Amniotic stem cell (primary cell): ENCODE results near the gene AKAP7.

Source experiments
- DNase-seq: peaks from one replicate; lab custom pipeline; 2025; lab: John Stamatoyannopoulos, UW

Gene AKAP7

GRCh38 chr6:131199568-131200272 is 64.5 kb downstream of the AKAP7 start:
- DNase-seq: peak; percentile 20

- DNase-seq: no peak
Measured at GRCh38 chr6:131205481-131206244, 70.4 kb downstream of the AKAP7 start.

- no peak for DNase-seq
Measured at GRCh38 chr6:131206463-131207251, 71.4 kb downstream of the AKAP7 start.

- DNase-seq: no peak
Measured at GRCh38 chr6:131208787-131209186, 73.5 kb downstream of the AKAP7 start.

GRCh38 chr6:131210469-131210868 is 75.2 kb downstream of the AKAP7 start:
- no peak for DNase-seq

- DNase-seq: no peak
Measured at GRCh38 chr6:131212024-131212423, 76.8 kb downstream of the AKAP7 start.

- no peak for DNase-seq
Measured at GRCh38 chr6:131212913-131213312, 77.6 kb downstream of the AKAP7 start.

GRCh38 chr6:131213501-131213990 is 78.3 kb downstream of the AKAP7 start:
- no peak for DNase-seq

GRCh38 chr6:131215219-131215618 is 80.0 kb downstream of the AKAP7 start:
- DNase-seq: no peak

GRCh38 chr6:131216246-131216645 is 81.0 kb downstream of the AKAP7 start:
- no peak for DNase-seq

- DNase-seq: no peak
Measured at GRCh38 chr6:131222773-131223172, 87.5 kb downstream of the AKAP7 start.

GRCh38 chr6:131223416-131223815 is 88.1 kb downstream of the AKAP7 start:
- no peak for DNase-seq

GRCh38 chr6:131225127-131225526 is 89.9 kb downstream of the AKAP7 start:
- no peak for DNase-seq

- no peak for DNase-seq
Measured at GRCh38 chr6:131225959-131226358, 90.7 kb downstream of the AKAP7 start.

GRCh38 chr6:131226459-131227157 is 91.3 kb downstream of the AKAP7 start:
- no peak for DNase-seq

- no peak for DNase-seq
Measured at GRCh38 chr6:131227158-131227543, 91.9 kb downstream of the AKAP7 start.

- DNase-seq: no peak
Measured at GRCh38 chr6:131231103-131231502, 95.8 kb downstream of the AKAP7 start.

- DNase-seq: no peak
Measured at GRCh38 chr6:131231891-131232290, 96.6 kb downstream of the AKAP7 start.

- no peak for DNase-seq
Measured at GRCh38 chr6:131244942-131245341, 109.7 kb downstream of the AKAP7 start.

- no peak for DNase-seq
Measured at GRCh38 chr6:131250122-131250521, 114.9 kb downstream of the AKAP7 start.

GRCh38 chr6:131250936-131251335 is 115.7 kb downstream of the AKAP7 start:
- DNase-seq: no peak
